ENCODE results near the gene PTEN. TPM values are rescaled to one million over a fixed set of nuclear protein-coding genes. Genes with fewer than 3 reads are reported as not detected.

The PTEN gene
- total and polyA plus RNA-seq, 11 donors: 20.1 to 77.7 (median 60.0) TPM

DNA sequence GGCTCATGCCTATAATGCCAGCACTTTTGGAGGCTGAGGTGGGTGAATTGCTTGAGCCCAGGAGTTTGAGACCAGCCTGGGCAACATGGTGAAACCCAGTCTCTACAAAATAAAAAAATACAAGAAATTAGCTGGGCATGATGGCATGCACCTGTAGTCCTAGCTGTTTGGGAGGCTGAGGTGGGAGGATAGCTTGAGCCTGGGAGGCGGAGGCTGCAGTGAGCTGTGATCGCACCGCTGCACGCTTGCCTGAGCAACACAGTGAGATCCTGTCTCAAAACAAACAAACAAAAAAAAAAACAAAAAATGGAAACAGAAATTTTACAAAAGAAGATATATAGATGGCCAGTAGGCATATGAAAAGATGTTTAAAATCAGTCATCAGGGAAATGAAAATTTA, 57.1 kb downstream of the PTEN start:
- TF ChIP-seq POLR2A (IDR thresholded peaks at IDR 0.05): no peak
- TF ChIP-seq, protein P1, sequence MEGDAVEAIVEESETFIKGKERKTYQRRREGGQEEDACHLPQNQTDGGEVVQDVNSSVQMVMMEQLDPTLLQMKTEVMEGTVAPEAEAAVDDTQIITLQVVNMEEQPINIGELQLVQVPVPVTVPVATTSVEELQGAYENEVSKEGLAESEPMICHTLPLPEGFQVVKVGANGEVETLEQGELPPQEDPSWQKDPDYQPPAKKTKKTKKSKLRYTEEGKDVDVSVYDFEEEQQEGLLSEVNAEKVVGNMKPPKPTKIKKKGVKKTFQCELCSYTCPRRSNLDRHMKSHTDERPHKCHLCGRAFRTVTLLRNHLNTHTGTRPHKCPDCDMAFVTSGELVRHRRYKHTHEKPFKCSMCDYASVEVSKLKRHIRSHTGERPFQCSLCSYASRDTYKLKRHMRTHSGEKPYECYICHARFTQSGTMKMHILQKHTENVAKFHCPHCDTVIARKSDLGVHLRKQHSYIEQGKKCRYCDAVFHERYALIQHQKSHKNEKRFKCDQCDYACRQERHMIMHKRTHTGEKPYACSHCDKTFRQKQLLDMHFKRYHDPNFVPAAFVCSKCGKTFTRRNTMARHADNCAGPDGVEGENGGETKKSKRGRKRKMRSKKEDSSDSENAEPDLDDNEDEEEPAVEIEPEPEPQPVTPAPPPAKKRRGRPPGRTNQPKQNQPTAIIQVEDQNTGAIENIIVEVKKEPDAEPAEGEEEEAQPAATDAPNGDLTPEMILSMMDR (IDR thresholded peaks at IDR 0.05): no peak
- Histone ChIP-seq H3K4me1 (peaks cover 8 to 87% (median 53%) of the 10 kb centered on the region in 12 donors), H3K9me3 (peaks cover 0 to 7% (median 0%) of the 10 kb centered on the region in 12 donors), H3K27me3 (no peaks in the 10 kb centered on the region), H3K4me3 (no peak overlapping the region), H3K27ac (no peak overlapping the region), H3K36me3 (peaks cover 0 to 12% (median 0%) of the 10 kb centered on the region in 9 donors)
- no peak for DNase-seq
- ATAC-seq: no peak
- 96 to 99% (median 98%) methylated on average over 4 of the region's 4 CpGs for WGBS, 4 donors
- intact Hi-C loops (cut with DNase I): loop anchor here in 2 of 10 donors (5.0 to 10.0 kb wide), 2 partner anchors 48 to 56 kb away; partner anchors contain the start of genes KLLN (in 1 of the 2) and PTEN (in 1 of the 2)

- H3K4me1 ChIP-seq: peaks cover 0 to 87% (median 55%) of the 10 kb centered on the region in 12 donors
Observed at GRCh38 chr10:87921931-87922688, 58.7 kb downstream of the PTEN start.

GRCh38 chr10:87923233-87923632, 59.8 kb downstream of the PTEN start:
- DNase-seq (no peak), ATAC-seq (no peak)
- Histone ChIP-seq H3K4me1 (peaks cover under 1 to 87% (median 54%) of the 10 kb centered on the region in 12 donors), H3K9me3 (peaks cover 0 to 7% (median 0%) of the 10 kb centered on the region in 12 donors), H3K4me3 (no peak overlapping the region), H3K27me3 (no peaks in the 10 kb centered on the region), H3K36me3 (peaks cover 0 to 17% (median 0%) of the 10 kb centered on the region in 9 donors), H3K27ac (no peak overlapping the region)
- 90 to 97% (median 95%) methylated on average over 4 of the region's 4 CpGs for WGBS, 4 donors
- intact Hi-C loops (cut with DNase I): loop anchor here in 2 of 10 donors (5.0 to 10.0 kb wide), 2 partner anchors 51 to 58 kb away; partner anchors contain the start of genes KLLN (in 1 of the 2) and PTEN (in 1 of the 2)
- TF ChIP-seq, protein P1 (IDR thresholded peaks at IDR 0.05): no peak
- TF ChIP-seq POLR2A (IDR thresholded peaks at IDR 0.05): no peak

More at GRCh38 chr10:87921931-87922688, 58.7 kb downstream of the PTEN start:
- H3K27ac ChIP-seq: no peak overlapping the region
- WGBS, 4 donors: 44 to 51% (median 48%) methylated on average over 10 of the region's 10 CpGs
- H3K27me3 ChIP-seq: no peaks in the 10 kb centered on the region
- DNase-seq: no peak
- intact Hi-C loops (cut with DNase I): loop anchor here in 2 of 10 donors (5.0 to 10.0 kb wide), 2 partner anchors 50 to 57 kb away; partner anchors contain the start of genes KLLN (in 1 of the 2) and PTEN (in 1 of the 2)
- no peak overlapping the region for H3K4me3 ChIP-seq
- peak in 2 of 4 donors; percentile 24 to 36 for ATAC-seq
- TF ChIP-seq, protein P1 (IDR thresholded peaks at IDR 0.05): no peak
- no peak for TF ChIP-seq POLR2A (IDR thresholded peaks at IDR 0.05)
- H3K9me3 ChIP-seq: peaks cover 0 to 7% (median 0%) of the 10 kb centered on the region in 12 donors
- H3K36me3 ChIP-seq: peaks cover 0 to 17% (median 0%) of the 10 kb centered on the region in 9 donors

DNA sequence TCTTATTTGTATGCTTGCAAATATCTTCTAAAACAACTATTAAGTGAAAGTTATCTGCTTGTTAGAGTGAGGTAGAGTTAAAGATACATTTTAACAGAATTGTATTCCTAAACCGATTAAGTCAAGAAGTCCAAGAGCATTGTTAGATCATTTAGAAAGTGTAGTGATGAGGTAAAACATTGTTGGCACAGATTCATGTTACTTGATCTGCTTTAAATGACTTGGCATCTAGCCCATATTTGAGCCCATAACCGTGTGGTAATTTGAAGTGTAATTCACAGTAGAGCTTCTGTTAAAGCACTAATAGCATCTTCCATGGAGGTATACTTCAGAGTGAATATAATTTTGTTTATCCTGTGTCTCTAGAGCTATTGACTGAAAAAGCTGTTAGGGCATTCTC, 62.1 kb downstream of the PTEN start:
- ATAC-seq: peak in 2 of 4 donors; percentile 26 to 47
- WGBS, 4 donors: 15 to 21% (median 19%) methylated on average over 2 of the region's 2 CpGs
- intact Hi-C loops (cut with DNase I): loop anchor here in 3 of 10 donors (5.0 to 10.0 kb wide), 2 partner anchors 61 to 63 kb away; partner anchors contain the start of genes KLLN (in 3 of the 3) and PTEN (in 3 of the 3)

More for the DNA sequence above, 62.1 kb downstream of the PTEN start:
- Histone ChIP-seq H3K27me3 (no peaks in the 10 kb centered on the region), H3K36me3 (peaks cover 0 to 17% (median 0%) of the 10 kb centered on the region in 9 donors), H3K4me1 (peaks cover 0 to 92% (median 53%) of the 10 kb centered on the region in 12 donors), H3K9me3 (peaks cover 0 to 7% (median 0%) of the 10 kb centered on the region in 12 donors), H3K4me3 (no peak overlapping the region), H3K27ac (no peak overlapping the region)
- TF ChIP-seq, protein P1 (IDR thresholded peaks at IDR 0.05): no peak
- TF ChIP-seq POLR2A (IDR thresholded peaks at IDR 0.05): no peak
- no peak for DNase-seq

All from heart left ventricle (tissue), 16 donors.